LNCaP clone FGC (cell line): ENCODE data around the gene PRKD1.

Experiments used
- DNase-seq: peaks from one replicate; pipeline ENCODE4 v3.0.0-alpha.2; 2011; ENCODE audit warnings: low read depth
- H3K4me3 ChIP-seq: 2 replicates; pipeline ENCODE4 v1.5.1; 2011; ENCODE audit warnings: mild to moderate bottlenecking, low read depth, low read length, control low read depth
- TF ChIP-seq, protein P1 (sequence below): IDR thresholded peaks from 2 replicates; pipeline ENCODE4 v1.5.1; 2012; ENCODE audit warnings: mild to moderate bottlenecking; ENCODE audit not compliant: control insufficient read depth, insufficient read depth; ENCODE audit errors: extremely low read depth

Gene PRKD1

GRCh38 chr14:29724991-29725390 is 202.7 kb downstream of the PRKD1 start:
- peak; percentile 67 for DNase-seq
- TF ChIP-seq, protein P1, sequence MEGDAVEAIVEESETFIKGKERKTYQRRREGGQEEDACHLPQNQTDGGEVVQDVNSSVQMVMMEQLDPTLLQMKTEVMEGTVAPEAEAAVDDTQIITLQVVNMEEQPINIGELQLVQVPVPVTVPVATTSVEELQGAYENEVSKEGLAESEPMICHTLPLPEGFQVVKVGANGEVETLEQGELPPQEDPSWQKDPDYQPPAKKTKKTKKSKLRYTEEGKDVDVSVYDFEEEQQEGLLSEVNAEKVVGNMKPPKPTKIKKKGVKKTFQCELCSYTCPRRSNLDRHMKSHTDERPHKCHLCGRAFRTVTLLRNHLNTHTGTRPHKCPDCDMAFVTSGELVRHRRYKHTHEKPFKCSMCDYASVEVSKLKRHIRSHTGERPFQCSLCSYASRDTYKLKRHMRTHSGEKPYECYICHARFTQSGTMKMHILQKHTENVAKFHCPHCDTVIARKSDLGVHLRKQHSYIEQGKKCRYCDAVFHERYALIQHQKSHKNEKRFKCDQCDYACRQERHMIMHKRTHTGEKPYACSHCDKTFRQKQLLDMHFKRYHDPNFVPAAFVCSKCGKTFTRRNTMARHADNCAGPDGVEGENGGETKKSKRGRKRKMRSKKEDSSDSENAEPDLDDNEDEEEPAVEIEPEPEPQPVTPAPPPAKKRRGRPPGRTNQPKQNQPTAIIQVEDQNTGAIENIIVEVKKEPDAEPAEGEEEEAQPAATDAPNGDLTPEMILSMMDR = no peak
- no peak overlapping the region for H3K4me3 ChIP-seq

DNA sequence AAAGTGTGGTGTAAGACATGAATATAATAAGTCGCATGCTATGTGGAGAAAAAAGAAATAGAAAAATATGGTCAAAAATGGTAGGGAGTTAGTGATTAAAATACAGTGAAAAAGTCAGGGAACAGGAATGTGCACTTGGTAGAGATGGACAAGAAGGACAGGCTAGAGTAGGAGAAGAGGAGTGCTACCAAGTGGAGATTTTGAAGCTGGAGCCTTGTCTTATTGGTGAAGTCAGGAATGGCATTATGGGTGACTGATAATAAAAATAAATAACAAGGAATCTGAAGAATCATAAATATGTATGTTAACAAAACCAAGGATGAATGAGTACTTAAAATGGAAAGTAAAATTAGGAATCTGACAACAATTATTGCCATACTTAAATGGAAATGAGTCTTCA is 204.8 kb downstream of the PRKD1 start:
- TF ChIP-seq, protein P1 = no peak
- H3K4me3 ChIP-seq = no peak overlapping the region

GRCh38 chr14:29721586-29721985 is 206.1 kb downstream of the PRKD1 start:
- no peak for DNase-seq
- TF ChIP-seq, protein P1 = no peak
- no peak overlapping the region for H3K4me3 ChIP-seq

More for the DNA sequence above, 204.8 kb downstream of the PRKD1 start:
- DNase-seq = no peak

DNA sequence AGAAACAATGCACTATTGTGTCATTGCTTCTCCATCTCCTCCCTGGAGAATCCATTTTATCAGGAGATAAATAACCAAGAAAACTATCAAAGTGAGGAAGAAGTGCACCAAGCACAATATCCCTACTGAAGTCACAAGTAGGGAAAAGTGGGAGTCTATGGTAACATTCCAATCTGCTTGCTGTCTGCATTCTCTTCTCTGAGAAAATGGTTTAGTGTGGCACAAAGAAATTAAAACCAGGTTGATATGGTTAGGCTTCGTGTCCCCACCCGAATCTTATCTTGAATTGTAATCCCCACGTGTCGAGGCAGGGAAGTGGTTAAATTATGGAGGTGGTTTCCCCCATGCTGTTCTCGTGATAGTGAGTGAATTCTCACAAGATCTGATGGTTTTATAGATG is 209.7 kb downstream of the PRKD1 start:
- DNase-seq = no peak
- H3K4me3 ChIP-seq = no peak overlapping the region
- TF ChIP-seq, protein P1 = no peak

DNA sequence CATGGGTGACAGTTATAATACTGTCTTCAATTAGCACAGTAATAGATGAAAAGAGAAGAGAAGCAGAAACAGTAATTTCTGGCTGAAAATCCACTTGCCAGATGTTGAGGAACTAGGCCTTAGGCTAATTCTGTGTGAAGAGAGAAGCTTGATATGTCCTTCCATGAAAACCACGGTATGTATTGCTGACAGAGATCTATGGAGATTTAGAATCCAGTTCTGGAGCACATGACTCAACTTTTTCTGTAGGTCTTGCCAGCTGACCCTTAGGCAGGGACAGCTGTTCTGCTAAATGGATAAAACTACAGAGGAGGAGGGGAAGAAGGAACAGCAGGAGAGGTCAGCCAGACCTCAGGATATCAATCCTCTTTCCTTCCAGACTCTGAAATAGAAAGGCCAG is 211.5 kb downstream of the PRKD1 start:
- TF ChIP-seq, protein P1 = no peak
- H3K4me3 ChIP-seq = no peak overlapping the region
- DNase-seq = no peak

GRCh38 chr14:29712601-29713000 is 215.0 kb downstream of the PRKD1 start:
- no peak for DNase-seq
- TF ChIP-seq, protein P1 = no peak
- H3K4me3 ChIP-seq = no peak overlapping the region

- no peak overlapping the region for H3K4me3 ChIP-seq
- TF ChIP-seq, protein P1 = no peak
- no peak for DNase-seq
Measured at GRCh38 chr14:29710015-29710414, 217.6 kb downstream of the PRKD1 start.
